ENCODE measurements around the gene RUVBL1. TPM values are rescaled to one million over a fixed set of nuclear protein-coding genes. Genes with fewer than 3 reads are reported as not detected.

RUVBL1 gene
- polyA plus RNA-seq, 1 donor (not counting 4 experiments of a cell fraction or from before 2014, with no cell fraction given): 94.8 TPM

DNA sequence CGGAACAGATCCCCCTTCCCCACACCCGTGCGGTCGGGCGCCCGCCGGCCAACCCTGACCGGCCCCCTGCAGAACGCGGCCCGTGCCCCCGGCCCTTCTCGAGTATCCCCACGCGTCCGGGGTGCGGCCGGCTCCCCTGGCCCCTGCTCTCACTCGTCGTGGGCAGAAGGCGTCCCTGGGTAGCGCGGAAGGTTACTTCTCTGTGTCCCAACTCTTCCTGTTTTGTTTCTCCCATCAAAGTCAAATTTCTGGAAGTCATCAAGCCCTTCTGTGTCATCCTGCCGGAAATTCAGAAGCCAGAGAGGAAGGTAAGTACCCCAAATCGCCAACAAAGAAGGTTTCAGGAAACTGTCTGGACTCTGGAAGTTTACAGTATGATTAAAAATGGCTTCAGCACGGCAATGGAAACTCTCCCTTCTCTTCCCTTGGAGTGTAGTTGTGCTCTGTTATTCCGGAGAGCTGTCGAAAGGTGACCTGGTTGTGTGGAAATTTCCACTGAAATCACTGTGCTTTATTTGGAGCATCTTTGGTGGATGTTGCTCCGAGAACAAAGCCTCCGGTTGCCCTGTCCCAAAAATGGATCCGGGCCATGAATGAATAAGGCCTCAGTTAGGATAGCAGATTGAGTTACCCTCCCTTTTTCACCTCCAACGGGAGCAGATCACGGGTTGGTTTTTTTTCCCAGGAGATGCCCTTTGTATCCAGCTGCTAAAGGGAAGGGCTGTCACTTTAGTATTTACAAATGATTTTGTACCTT, 70.8 kb downstream of the RUVBL1 start:
- DNase-seq (ENCODE audit: low read depth, low spot score) (no peak), FAIRE-seq (no peak)
- no peaks in the 10 kb centered on the region for H3K9me1 ChIP-seq (ENCODE audit: control insufficient read depth, extremely low read depth, insufficient read depth, low read length)
- peak overlapping the region; percentile 44 for H2AFZ ChIP-seq (ENCODE audit: control insufficient read depth, low read length)
- no peaks in the 10 kb centered on the region for H3K27me3 ChIP-seq (ENCODE audit: control insufficient read depth, extremely low read depth, insufficient read depth, low read length)
- dilution Hi-C loops (cut with MboI; ENCODE audit: extremely low pct_ligation_motif_present, low sequenced_read_pairs): no loop called here
- H3K4me1 ChIP-seq (ENCODE audit: control insufficient read depth, extremely low read depth, insufficient read depth, low read length): peaks cover 29% of the 10 kb centered on the region
- H3K79me2 ChIP-seq (ENCODE audit: control insufficient read depth, insufficient read depth, low read length): peaks cover 58% of the 10 kb centered on the region
- H3K9ac ChIP-seq (ENCODE audit: control insufficient read depth, extremely low read depth, insufficient read depth, low read length): peak overlapping the region; percentile 99
- H3K36me3 ChIP-seq (ENCODE audit: control insufficient read depth in 2 of 2, extremely low read depth in 1 of 2, insufficient read depth in 2 of 2, low read length in 2 of 2): peaks cover 16 to 33% of the 10 kb centered on the region in 2 experiments
- peaks cover 8% of the 10 kb centered on the region for H4K20me1 ChIP-seq (ENCODE audit: control insufficient read depth, extremely low read depth, insufficient read depth, low read length)
- H3K4me2 ChIP-seq (ENCODE audit: control insufficient read depth, extremely low read depth, insufficient read depth, low read depth, low read length): peak overlapping the region; percentile 79
- no peaks in the 10 kb centered on the region for H3K9me3 ChIP-seq (ENCODE audit: control insufficient read depth, low read depth, low read length)
- H3K4me3 ChIP-seq (ENCODE audit: control insufficient read depth in 2 of 3, extremely low read depth in 1 of 3, insufficient read depth in 2 of 3, low read depth in 1 of 3, low read length in 3 of 3): peak overlapping the region; percentile 82 to 98 (median 97)
- H3K27ac ChIP-seq (ENCODE audit: control insufficient read depth, insufficient read depth, low read length): peak overlapping the region; percentile 97
- no peak for TF ChIP-seq EZH2 (IDR thresholded peaks at IDR 0.05; ENCODE audit: low read length)
- TF ChIP-seq, protein P1, sequence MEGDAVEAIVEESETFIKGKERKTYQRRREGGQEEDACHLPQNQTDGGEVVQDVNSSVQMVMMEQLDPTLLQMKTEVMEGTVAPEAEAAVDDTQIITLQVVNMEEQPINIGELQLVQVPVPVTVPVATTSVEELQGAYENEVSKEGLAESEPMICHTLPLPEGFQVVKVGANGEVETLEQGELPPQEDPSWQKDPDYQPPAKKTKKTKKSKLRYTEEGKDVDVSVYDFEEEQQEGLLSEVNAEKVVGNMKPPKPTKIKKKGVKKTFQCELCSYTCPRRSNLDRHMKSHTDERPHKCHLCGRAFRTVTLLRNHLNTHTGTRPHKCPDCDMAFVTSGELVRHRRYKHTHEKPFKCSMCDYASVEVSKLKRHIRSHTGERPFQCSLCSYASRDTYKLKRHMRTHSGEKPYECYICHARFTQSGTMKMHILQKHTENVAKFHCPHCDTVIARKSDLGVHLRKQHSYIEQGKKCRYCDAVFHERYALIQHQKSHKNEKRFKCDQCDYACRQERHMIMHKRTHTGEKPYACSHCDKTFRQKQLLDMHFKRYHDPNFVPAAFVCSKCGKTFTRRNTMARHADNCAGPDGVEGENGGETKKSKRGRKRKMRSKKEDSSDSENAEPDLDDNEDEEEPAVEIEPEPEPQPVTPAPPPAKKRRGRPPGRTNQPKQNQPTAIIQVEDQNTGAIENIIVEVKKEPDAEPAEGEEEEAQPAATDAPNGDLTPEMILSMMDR (optimal IDR thresholded peaks at IDR 0.05 in 1 of 3, IDR thresholded peaks at IDR 0.05 in 1 of 3, conservative IDR thresholded peaks at IDR 0.05 in 1 of 3; ENCODE audit: extremely low read depth in 1 of 3, insufficient read depth in 2 of 3, low read length in 3 of 3): no peak

DNA sequence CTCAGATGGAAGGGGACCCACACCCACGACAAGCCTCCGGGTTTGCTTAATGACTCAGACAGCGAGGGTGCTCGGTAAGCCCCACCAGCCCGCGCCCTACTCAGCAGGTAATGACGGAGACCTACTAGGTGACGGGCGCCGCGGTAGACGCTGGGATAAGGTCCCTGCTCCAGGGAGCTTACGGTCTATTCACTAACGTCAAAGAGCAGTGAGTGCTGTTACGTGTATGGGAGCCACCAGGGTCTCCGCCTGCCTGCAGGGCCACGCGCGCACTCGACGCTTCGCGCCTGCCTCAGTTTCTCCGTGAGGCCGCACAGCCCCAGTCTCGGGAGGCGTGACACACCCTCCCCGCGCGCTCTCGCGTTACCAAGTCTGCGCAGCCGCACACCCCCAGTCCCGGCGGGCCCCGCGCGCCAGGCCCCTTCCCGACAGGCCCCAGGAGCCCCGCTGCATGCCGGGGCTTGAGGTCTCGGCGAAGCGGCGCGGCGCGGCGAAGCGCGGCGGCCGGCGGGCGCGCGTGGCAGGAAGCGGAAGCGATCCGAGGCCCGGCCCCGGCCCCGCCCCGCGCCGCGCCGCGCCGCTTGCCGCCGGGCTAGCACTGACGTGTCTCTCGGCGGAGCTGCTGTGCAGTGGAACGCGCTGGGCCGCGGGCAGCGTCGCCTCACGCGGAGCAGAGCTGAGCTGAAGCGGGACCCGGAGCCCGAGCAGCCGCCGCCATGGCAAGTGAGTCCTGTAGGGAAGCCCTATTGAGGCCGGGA, 71.6 kb downstream of the RUVBL1 start, which contains the start of gene SEC61A1:
Gene SEC61A1 (plus strand): TSS at position 601 of the 758 bp plus-strand sequence. CDS start 116 bp downstream, at position 717.
- Histone ChIP-seq H3K4me1 (ENCODE audit: control insufficient read depth, extremely low read depth, insufficient read depth, low read length) (peaks cover 29% of the 10 kb centered on the region), H3K4me2 (ENCODE audit: control insufficient read depth, extremely low read depth, insufficient read depth, low read depth, low read length) (peak within 1 kb of the TSS; percentile 95), H3K9me3 (ENCODE audit: control insufficient read depth, low read depth, low read length) (no peaks in the 10 kb centered on the region), H3K4me3 (ENCODE audit: control insufficient read depth in 2 of 3, extremely low read depth in 1 of 3, insufficient read depth in 2 of 3, low read depth in 1 of 3, low read length in 3 of 3) (peak within 1 kb of the TSS; percentile 82 to 98 (median 97)), H3K27me3 (ENCODE audit: control insufficient read depth, extremely low read depth, insufficient read depth, low read length) (no peaks in the 10 kb centered on the region), H3K36me3 (ENCODE audit: control insufficient read depth in 2 of 2, extremely low read depth in 1 of 2, insufficient read depth in 2 of 2, low read length in 2 of 2) (peaks cover 13 to 33% of the 10 kb centered on the region in 2 experiments), H3K27ac (ENCODE audit: control insufficient read depth, insufficient read depth, low read length) (peak within 1 kb of the TSS; percentile 97), H4K20me1 (ENCODE audit: control insufficient read depth, extremely low read depth, insufficient read depth, low read length) (peaks cover 8% of the 10 kb centered on the region), H3K9me1 (ENCODE audit: control insufficient read depth, extremely low read depth, insufficient read depth, low read length) (no peaks in the 10 kb centered on the region), H3K79me2 (ENCODE audit: control insufficient read depth, insufficient read depth, low read length) (peaks cover 54% of the 10 kb centered on the region), H3K9ac (ENCODE audit: control insufficient read depth, extremely low read depth, insufficient read depth, low read length) (peak within 1 kb of the TSS; percentile 99), H2AFZ (ENCODE audit: control insufficient read depth, low read length) (peak within 1 kb of the TSS; percentile 94)
- DNase-seq (ENCODE audit: low read depth, low spot score) (no peak), FAIRE-seq (no peak)
- TF ChIP-seq EZH2 (IDR thresholded peaks at IDR 0.05; ENCODE audit: low read length): no peak
- TF ChIP-seq, protein P1 (optimal IDR thresholded peaks at IDR 0.05 in 1 of 3, IDR thresholded peaks at IDR 0.05 in 1 of 3, conservative IDR thresholded peaks at IDR 0.05 in 1 of 3; ENCODE audit: extremely low read depth in 1 of 3, insufficient read depth in 2 of 3, low read length in 3 of 3): no peak
- dilution Hi-C loops (cut with MboI; ENCODE audit: extremely low pct_ligation_motif_present, low sequenced_read_pairs): no loop called here
